GM12878 (cell line): Measurements from ENCODE around the gene NUBPL. TPM values are rescaled to one million over a fixed set of nuclear protein-coding genes. Genes with fewer than 3 reads are reported as not detected.

Source experiments
- ATAC-seq: fragments of 200-7000 bp; cut with Tn5 transposase; 3 replicates; pipeline ENCODE4 v1.9.1; 2020; ENCODE audit warnings: mild to moderate bottlenecking, moderate library complexity
- BruUV-seq: library from RNA; stranded (reverse); fragments of 400-500 nt; replicated peaks from 2 replicates; lab custom pipeline; 2021; lab: Mats Ljungman, UMichigan
- CTCF ChIA-PET: fragments of 300-600 bp; sonication (Branson Sonifier 250); formaldehyde crosslinking; extraction: SDS; loops from one replicate; lab custom pipeline; 2021; ENCODE audit warnings: inconsistent platforms; lab: Yijun Ruan, JAX
- POLR2A ChIA-PET: fragments of 350-600 bp; formaldehyde crosslinking; extraction: SDS; loops from one replicate; lab custom pipeline; 2021; ENCODE audit warnings: inconsistent platforms; lab: Charles Lee
- RAD21 ChIA-PET: fragments of 300-600 bp; sonication (Branson Sonifier 250); formaldehyde crosslinking; loops from one replicate; lab custom pipeline; 2023; ENCODE audit warnings: antibody characterized with exemption; ENCODE audit not compliant: unreplicated experiment; lab: Charles Lee
- SMC1A ChIA-PET: fragments of 300-600 bp; sonication (Branson Sonifier 250); formaldehyde crosslinking; loops from one replicate; lab custom pipeline; 2023; ENCODE audit not compliant: unreplicated experiment, uncharacterized antibody; lab: Charles Lee
- DNase-seq: peaks from one replicate; pipeline ENCODE4 v3.0.0-alpha.2; 2011; ENCODE audit warnings: low read depth, low spot score
- FAIRE-seq: peaks from 3 replicates; lab custom pipeline; 2011; peaks lifted over from hg19 to GRCh38; lab: Jason Lieb, UNC
- H2AFZ ChIP-seq: 2 replicates; pipeline ENCODE4 v1.6.0; 2011; ENCODE audit warnings: low read depth, low read length, control low read depth; ENCODE audit not compliant: control insufficient read depth
- H3K27ac ChIP-seq: 2 replicates; pipeline ENCODE4 v1.5.1; 2011; ENCODE audit warnings: control low read depth; ENCODE audit not compliant: control insufficient read depth, insufficient read depth
- H3K27me3 ChIP-seq, 2 experiments: replicated peaks in 1 of 2; 2 replicates each; pipeline versions ENCODE4 v1.6.0 to v1.6.1; 2011; ENCODE audit warnings: low read length in 1 of 2; ENCODE audit not compliant: control insufficient read depth in 2 of 2, insufficient read depth in 2 of 2
- H3K36me3 ChIP-seq, 2 experiments: 2 replicates each; pipeline ENCODE4 v1.5.1; 2011; ENCODE audit warnings: low read length in 1 of 2; ENCODE audit not compliant: control insufficient read depth in 2 of 2, insufficient read depth in 2 of 2
- H3K4me1 ChIP-seq: 2 replicates; pipeline ENCODE4 v1.6.1; 2011; ENCODE audit warnings: mild to moderate bottlenecking, low read length, moderate library complexity, mixed read lengths; ENCODE audit not compliant: control insufficient read depth, insufficient read depth
- H3K4me2 ChIP-seq: 2 replicates; pipeline ENCODE4 v1.6.0; 2011; ENCODE audit warnings: control low read depth; ENCODE audit not compliant: control insufficient read depth, insufficient read depth
- H3K4me3 ChIP-seq: fragments of 200-600 bp; sonication (generic); 2 replicates; pipeline ENCODE4 v1.5.1; 2016
- H3K79me2 ChIP-seq: 2 replicates; pipeline ENCODE4 v1.6.0; 2011; ENCODE audit warnings: low read length; ENCODE audit not compliant: control insufficient read depth, insufficient read depth
- H3K9ac ChIP-seq: 2 replicates; pipeline ENCODE4 v1.8.0; 2011; ENCODE audit warnings: low read length, control low read depth, mixed read lengths; ENCODE audit not compliant: control insufficient read depth, insufficient read depth
- H3K9me3 ChIP-seq: replicated peaks from 3 replicates; pipeline ENCODE4 v1.5.1; 2011; ENCODE audit warnings: mild to moderate bottlenecking, low read length; ENCODE audit not compliant: control insufficient read depth, insufficient read depth
- H4K20me1 ChIP-seq: 2 replicates; pipeline ENCODE4 v1.6.0; 2011; ENCODE audit not compliant: control insufficient read depth, insufficient read depth
- BRCA1 ChIP-seq: IDR thresholded peaks from 2 replicates; pipeline ENCODE4 v1.6.1; 2011; ENCODE audit warnings: low read depth, low read length, improper control_type of control experiment
- CEBPZ ChIP-seq: fragments of 150-350 bp; IDR thresholded peaks from 2 replicates; pipeline ENCODE4 v1.6.1; 2016; ENCODE audit warnings: low read depth, low read length
- CREM ChIP-seq: IDR thresholded peaks from 2 replicates; pipeline ENCODE4 v1.6.1; 2014; ENCODE audit warnings: antibody characterized with exemption, low read depth
- EGR1 ChIP-seq, 2 experiments: IDR thresholded peaks; 1 replicate in 1 of 2; 2 replicates in 1 of 2; pipeline ENCODE4 v1.6.1; 2011 to 2012; ENCODE audit warnings: low read depth in 2 of 2, low read length in 2 of 2, borderline replicate concordance in 1 of 2, mild to moderate bottlenecking in 1 of 2, moderate library complexity in 1 of 2
- GABPA ChIP-seq: IDR thresholded peaks from 2 replicates; pipeline ENCODE4 v1.6.1; 2014; ENCODE audit warnings: antibody characterized with exemption, low read depth, mild to moderate bottlenecking, inconsistent platforms
- NFIC ChIP-seq: IDR thresholded peaks from 2 replicates; pipeline ENCODE4 v1.6.1; 2012; ENCODE audit warnings: low read depth, mild to moderate bottlenecking, inconsistent platforms, low read length, moderate library complexity
- SPI1 ChIP-seq: IDR thresholded peaks from 2 replicates; pipeline ENCODE4 v1.6.1; 2011; ENCODE audit warnings: low read depth, mild to moderate bottlenecking, low read length, moderate library complexity, borderline replicate concordance; ENCODE audit not compliant: insufficient read depth
- TCF12 ChIP-seq: IDR thresholded peaks from 2 replicates; pipeline ENCODE4 v1.6.1; 2011; ENCODE audit warnings: low read depth, mild to moderate bottlenecking, low read length
- ZNF622 ChIP-seq: fragments of 450-650 bp; IDR thresholded peaks from 2 replicates; pipeline ENCODE4 v1.6.1; 2017; ENCODE audit warnings: mild to moderate bottlenecking, inconsistent platforms
- in situ Hi-C: fragments of 300-500 bp; cut with MboI; formaldehyde crosslinking; loops from 9 replicates; pipeline ENCODE4 v1.14.3; 2018; ENCODE audit warnings: mixed read lengths
- intact Hi-C: fragments of 100-400 bp; cut with micrococcal nuclease; formaldehyde crosslinking; loops from one replicate; pipeline ENCODE4 v1.14.2; 2022; ENCODE audit not compliant: unreplicated experiment
- polyA plus RNA-seq, 11 experiments: library from polyadenylated mRNA; depleted of rRNA in 4 of 11; unstranded in 6 of 11; stranded (reverse) in 5 of 11; fragments of >200 nt; fragmentation: Nextera tagmentation in 4 of 11; fragmentation: Illumina TruSeq in 1 of 11; extraction: Ambion mirVana in 4 of 11; extraction: Trizol in 1 of 11; gene quantifications; 1 replicate in 1 of 11; 2 replicates in 10 of 11; pipeline versions ENCODE4 v1.2.1 to v1.2.3, GENCODE V29; 2011 to 2016; ENCODE audit warnings: inconsistent platforms in 2 of 11, missing spikeins in 2 of 11, low read depth in 1 of 11
- total RNA-seq, 4 experiments: library from RNA; depleted of rRNA in 3 of 4; stranded (reverse); fragments of >200 nt in 3 of 4; fragmentation: Illumina TruSeq in 1 of 4; extraction: Trizol in 1 of 4; gene quantifications; 2 replicates each; pipeline versions ENCODE4 v1.2.1 to v1.2.3, GENCODE V29; 2013 to 2021
- TF ChIP-seq, protein P1 (sequence below): fragments of 450-650 bp; IDR thresholded peaks from 2 replicates; pipeline ENCODE4 v1.6.1; 2017; ENCODE audit warnings: mild to moderate bottlenecking, moderate library complexity
- TF ChIP-seq, protein P2 (sequence below): fragments of 450-650 bp; IDR thresholded peaks from 2 replicates; pipeline ENCODE4 v1.6.1; 2016; ENCODE audit warnings: mild to moderate bottlenecking
- TF ChIP-seq, protein P3 (sequence below): IDR thresholded peaks from 2 replicates; pipeline ENCODE4 v1.6.1; 2011; ENCODE audit warnings: borderline replicate concordance, low read depth, mild to moderate bottlenecking, moderate library complexity, low read length; ENCODE audit not compliant: insufficient read depth, poor library complexity, severe bottlenecking

Gene NUBPL
- total and polyA plus RNA-seq, 10 of the 15 experiments (the other 5 are each of a cell fraction or from before 2014, with no cell fraction given): 3.4 to 11.6 (median 8.1) TPM

DNA sequence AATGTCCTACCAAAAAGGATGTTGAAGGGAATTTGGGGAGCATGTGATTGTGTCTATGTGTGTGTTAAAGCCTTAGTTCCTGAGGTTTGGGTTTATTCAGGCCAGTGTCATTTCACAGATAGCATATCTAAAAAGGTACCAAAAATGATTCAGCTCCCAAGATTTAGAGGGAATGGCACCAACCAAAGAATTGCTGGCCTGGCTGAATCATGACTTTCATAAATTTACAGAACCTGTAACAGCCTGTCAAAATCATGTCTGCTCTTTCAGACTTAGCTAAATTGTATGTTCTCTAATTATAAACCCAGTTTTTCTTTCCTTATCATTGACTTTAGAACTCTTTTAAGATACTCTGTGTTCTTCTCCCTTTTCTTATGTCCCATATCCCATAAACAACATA, 231.5 kb downstream of the NUBPL start:
- no peak for FAIRE-seq
- POLR2A ChIA-PET: no interaction called here
- SMC1A ChIA-PET: interaction anchor here (1.3 to 1.5 kb wide), 2 partner anchors 25 to 27 kb away, joined by 3 to 4 read pairs; no protein-coding TSS in a partner anchor
- in situ Hi-C loops: no loop called here
- no peak for TF ChIP-seq GABPA
- no peak for TF ChIP-seq BRCA1
- TF ChIP-seq CEBPZ: no peak
- TF ChIP-seq SPI1: no peak
- TF ChIP-seq, protein P1, sequence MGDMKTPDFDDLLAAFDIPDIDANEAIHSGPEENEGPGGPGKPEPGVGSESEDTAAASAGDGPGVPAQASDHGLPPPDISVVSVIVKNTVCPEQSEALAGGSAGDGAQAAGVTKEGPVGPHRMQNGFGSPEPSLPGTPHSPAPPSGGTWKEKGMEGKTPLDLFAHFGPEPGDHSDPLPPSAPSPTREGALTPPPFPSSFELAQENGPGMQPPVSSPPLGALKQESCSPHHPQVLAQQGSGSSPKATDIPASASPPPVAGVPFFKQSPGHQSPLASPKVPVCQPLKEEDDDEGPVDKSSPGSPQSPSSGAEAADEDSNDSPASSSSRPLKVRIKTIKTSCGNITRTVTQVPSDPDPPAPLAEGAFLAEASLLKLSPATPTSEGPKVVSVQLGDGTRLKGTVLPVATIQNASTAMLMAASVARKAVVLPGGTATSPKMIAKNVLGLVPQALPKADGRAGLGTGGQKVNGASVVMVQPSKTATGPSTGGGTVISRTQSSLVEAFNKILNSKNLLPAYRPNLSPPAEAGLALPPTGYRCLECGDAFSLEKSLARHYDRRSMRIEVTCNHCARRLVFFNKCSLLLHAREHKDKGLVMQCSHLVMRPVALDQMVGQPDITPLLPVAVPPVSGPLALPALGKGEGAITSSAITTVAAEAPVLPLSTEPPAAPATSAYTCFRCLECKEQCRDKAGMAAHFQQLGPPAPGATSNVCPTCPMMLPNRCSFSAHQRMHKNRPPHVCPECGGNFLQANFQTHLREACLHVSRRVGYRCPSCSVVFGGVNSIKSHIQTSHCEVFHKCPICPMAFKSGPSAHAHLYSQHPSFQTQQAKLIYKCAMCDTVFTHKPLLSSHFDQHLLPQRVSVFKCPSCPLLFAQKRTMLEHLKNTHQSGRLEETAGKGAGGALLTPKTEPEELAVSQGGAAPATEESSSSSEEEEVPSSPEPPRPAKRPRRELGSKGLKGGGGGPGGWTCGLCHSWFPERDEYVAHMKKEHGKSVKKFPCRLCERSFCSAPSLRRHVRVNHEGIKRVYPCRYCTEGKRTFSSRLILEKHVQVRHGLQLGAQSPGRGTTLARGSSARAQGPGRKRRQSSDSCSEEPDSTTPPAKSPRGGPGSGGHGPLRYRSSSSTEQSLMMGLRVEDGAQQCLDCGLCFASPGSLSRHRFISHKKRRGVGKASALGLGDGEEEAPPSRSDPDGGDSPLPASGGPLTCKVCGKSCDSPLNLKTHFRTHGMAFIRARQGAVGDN: no peak
- TF ChIP-seq NFIC: no peak
- no peak for TF ChIP-seq ZNF622
- TF ChIP-seq, protein P2, sequence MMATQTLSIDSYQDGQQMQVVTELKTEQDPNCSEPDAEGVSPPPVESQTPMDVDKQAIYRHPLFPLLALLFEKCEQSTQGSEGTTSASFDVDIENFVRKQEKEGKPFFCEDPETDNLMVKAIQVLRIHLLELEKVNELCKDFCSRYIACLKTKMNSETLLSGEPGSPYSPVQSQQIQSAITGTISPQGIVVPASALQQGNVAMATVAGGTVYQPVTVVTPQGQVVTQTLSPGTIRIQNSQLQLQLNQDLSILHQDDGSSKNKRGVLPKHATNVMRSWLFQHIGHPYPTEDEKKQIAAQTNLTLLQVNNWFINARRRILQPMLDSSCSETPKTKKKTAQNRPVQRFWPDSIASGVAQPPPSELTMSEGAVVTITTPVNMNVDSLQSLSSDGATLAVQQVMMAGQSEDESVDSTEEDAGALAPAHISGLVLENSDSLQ: no peak
- TF ChIP-seq TCF12: no peak
- TF ChIP-seq, protein P3, sequence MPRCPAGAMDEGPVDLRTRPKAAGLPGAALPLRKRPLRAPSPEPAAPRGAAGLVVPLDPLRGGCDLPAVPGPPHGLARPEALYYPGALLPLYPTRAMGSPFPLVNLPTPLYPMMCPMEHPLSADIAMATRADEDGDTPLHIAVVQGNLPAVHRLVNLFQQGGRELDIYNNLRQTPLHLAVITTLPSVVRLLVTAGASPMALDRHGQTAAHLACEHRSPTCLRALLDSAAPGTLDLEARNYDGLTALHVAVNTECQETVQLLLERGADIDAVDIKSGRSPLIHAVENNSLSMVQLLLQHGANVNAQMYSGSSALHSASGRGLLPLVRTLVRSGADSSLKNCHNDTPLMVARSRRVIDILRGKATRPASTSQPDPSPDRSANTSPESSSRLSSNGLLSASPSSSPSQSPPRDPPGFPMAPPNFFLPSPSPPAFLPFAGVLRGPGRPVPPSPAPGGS: no peak
- no peak for TF ChIP-seq CREM
- TF ChIP-seq EGR1 (IDR thresholded peaks at IDR 0.05; ENCODE audit: borderline replicate concordance in 1 of 2, low read depth in 2 of 2, low read length in 2 of 2): no peak
- H3K4me1 ChIP-seq: no peaks in the 10 kb centered on the region
- CTCF ChIA-PET: interaction anchor here (0.6 kb wide), 1 partner anchor 24 kb away, joined by 3 read pairs; no protein-coding TSS in a partner anchor
- no peaks in the 10 kb centered on the region for H4K20me1 ChIP-seq
- H2AFZ ChIP-seq: no peak overlapping the region
- no peak overlapping the region for H3K9ac ChIP-seq
- no TSS peak for BruUV-seq
- RAD21 ChIA-PET: no interaction called here
- no peak overlapping the region for H3K27ac ChIP-seq
- ATAC-seq: no peak
- H3K79me2 ChIP-seq: no peaks in the 10 kb centered on the region
- no peak overlapping the region for H3K4me2 ChIP-seq
- no peak overlapping the region for H3K4me3 ChIP-seq
- no peak for DNase-seq
- H3K9me3 ChIP-seq: no peaks in the 10 kb centered on the region
- intact Hi-C loops: loop anchor here (5.0 kb wide), 1 partner anchor 180 kb away; no protein-coding TSS in a partner anchor
- H3K27me3 ChIP-seq: no peaks in the 10 kb centered on the region
- H3K36me3 ChIP-seq: no peaks in the 10 kb centered on the region
